Tibial artery (tissue), 4 donors: ENCODE data around the gene RELT.

ENCODE experiments used
- DNase-seq, 2 donors: peaks; one replicate each; pipeline ENCODE4 v3.0.0-alpha.2; 2019
- H3K27ac ChIP-seq, 2 donors: fragments of 200-600 bp; sonication (generic) in 1 of 2; 1 replicate in 1 of 2; 2 replicates in 1 of 2; pipeline ENCODE4 v1.5.1; 2018 to 2019; ENCODE audit warnings: mild to moderate bottlenecking in 1 of 2
- H3K27me3 ChIP-seq, 2 donors: fragments of 200-600 bp; sonication (generic) in 1 of 2; one replicate each; pipeline versions ENCODE4 v1.5.1 to v1.6.0; 2016 to 2019
- H3K36me3 ChIP-seq, 3 donors: fragments of 200-600 bp; sonication (generic) in 2 of 3; one replicate each; pipeline ENCODE4 v1.5.1; 2016 to 2019; ENCODE audit warnings: mild to moderate bottlenecking in 2 of 3
- H3K4me1 ChIP-seq, 4 donors: fragments of 200-600 bp; sonication (generic) in 2 of 4; 1 replicate in 3 of 4; 2 replicates in 1 of 4; pipeline ENCODE4 v1.5.1; 2016 to 2019
- H3K4me3 ChIP-seq, 2 donors: fragments of 200-600 bp; sonication (generic) in 1 of 2; 1 replicate in 1 of 2; 2 replicates in 1 of 2; pipeline ENCODE4 v1.5.1; 2018 to 2019; ENCODE audit warnings: mild to moderate bottlenecking in 2 of 2
- H3K9me3 ChIP-seq, 3 donors: fragments of 200-600 bp; sonication (generic) in 1 of 3; one replicate each; pipeline ENCODE4 v1.5.1; 2016 to 2019
- intact Hi-C: fragments of 100-400 bp; cut with DNase I; formaldehyde crosslinking; loops from one replicate; pipeline ENCODE4 v1.15.0; 2023; ENCODE audit warnings: low total_unique reads
- TF ChIP-seq, protein P1 (sequence below), 2 experiments: fragments of 200-600 bp in 1 of 2; fragments of 450-650 bp in 1 of 2; IDR thresholded peaks; one replicate each; pipeline ENCODE4 v1.5.1; 2017 to 2019; ENCODE audit warnings: antibody characterized with exemption in 2 of 2, mild to moderate bottlenecking in 1 of 2, moderate library complexity in 1 of 2

RELT gene

DNA sequence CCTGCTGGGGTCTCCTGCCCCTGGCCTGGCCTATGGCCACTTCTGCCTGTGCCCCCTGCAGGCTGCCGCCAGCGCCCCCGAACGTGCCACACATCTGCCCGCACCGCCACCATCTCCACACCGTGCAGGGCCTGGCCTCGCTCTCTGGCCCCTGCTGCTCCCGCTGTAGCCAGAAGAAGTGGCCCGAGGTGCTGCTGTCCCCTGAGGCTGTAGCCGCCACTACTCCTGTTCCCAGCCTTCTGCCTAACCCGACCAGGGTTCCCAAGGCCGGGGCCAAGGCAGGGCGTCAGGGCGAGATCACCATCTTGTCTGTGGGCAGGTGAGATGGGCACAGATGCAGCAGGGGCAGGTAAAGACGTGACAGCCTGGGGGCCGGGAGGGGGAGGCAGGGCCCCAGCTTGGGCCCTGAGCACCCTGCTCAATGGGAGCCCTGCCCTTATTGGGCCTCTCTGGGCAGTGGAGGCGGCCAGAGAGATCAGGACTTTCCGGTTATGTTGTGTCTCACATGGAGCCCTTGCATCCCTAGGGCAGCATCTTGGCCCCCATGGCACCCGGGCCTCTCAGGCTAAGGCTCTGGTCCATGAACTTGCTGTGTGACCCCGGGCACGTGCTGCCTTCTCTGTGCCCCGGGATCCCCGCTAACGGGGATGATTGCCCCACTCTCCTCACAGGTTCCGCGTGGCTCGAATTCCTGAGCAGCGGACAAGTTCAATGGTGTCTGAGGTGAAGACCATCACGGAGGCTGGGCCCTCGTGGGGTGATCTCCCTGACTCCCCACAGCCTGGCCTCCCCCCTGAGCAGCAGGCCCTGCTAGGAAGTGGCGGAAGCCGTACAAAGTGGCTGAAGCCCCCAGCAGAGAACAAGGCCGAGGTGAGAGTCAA lies 18.5 kb downstream of the RELT start:
- no peak for DNase-seq
- Histone ChIP-seq H3K9me3 (no peaks in the 10 kb centered on the region), H3K27me3 (no peaks in the 10 kb centered on the region), H3K36me3 (no peaks in the 10 kb centered on the region), H3K4me1 (peaks cover 0 to 15% (median 9%) of the 10 kb centered on the region in 4 donors), H3K4me3 (no peak overlapping the region), H3K27ac (no peak overlapping the region)
- TF ChIP-seq, protein P1, sequence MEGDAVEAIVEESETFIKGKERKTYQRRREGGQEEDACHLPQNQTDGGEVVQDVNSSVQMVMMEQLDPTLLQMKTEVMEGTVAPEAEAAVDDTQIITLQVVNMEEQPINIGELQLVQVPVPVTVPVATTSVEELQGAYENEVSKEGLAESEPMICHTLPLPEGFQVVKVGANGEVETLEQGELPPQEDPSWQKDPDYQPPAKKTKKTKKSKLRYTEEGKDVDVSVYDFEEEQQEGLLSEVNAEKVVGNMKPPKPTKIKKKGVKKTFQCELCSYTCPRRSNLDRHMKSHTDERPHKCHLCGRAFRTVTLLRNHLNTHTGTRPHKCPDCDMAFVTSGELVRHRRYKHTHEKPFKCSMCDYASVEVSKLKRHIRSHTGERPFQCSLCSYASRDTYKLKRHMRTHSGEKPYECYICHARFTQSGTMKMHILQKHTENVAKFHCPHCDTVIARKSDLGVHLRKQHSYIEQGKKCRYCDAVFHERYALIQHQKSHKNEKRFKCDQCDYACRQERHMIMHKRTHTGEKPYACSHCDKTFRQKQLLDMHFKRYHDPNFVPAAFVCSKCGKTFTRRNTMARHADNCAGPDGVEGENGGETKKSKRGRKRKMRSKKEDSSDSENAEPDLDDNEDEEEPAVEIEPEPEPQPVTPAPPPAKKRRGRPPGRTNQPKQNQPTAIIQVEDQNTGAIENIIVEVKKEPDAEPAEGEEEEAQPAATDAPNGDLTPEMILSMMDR (IDR thresholded peaks at IDR 0.05) = no peak
- intact Hi-C loops = loop anchor here (10.0 kb wide), 1 partner anchor 210 kb away; no protein-coding TSS in a partner anchor

GRCh38 chr11:73395297-73396208 lies 19.4 kb downstream of the RELT start:
- Histone ChIP-seq H3K27ac (no peak overlapping the region), H3K27me3 (no peaks in the 10 kb centered on the region), H3K4me1 (peaks cover 0 to 15% (median 9%) of the 10 kb centered on the region in 4 donors), H3K4me3 (no peak overlapping the region), H3K36me3 (no peaks in the 10 kb centered on the region), H3K9me3 (no peaks in the 10 kb centered on the region)
- intact Hi-C loops = loop anchor here (10.0 kb wide), 1 partner anchor 211 kb away; no protein-coding TSS in a partner anchor
- DNase-seq = no peak
- TF ChIP-seq, protein P1 (IDR thresholded peaks at IDR 0.05) = no peak

DNA sequence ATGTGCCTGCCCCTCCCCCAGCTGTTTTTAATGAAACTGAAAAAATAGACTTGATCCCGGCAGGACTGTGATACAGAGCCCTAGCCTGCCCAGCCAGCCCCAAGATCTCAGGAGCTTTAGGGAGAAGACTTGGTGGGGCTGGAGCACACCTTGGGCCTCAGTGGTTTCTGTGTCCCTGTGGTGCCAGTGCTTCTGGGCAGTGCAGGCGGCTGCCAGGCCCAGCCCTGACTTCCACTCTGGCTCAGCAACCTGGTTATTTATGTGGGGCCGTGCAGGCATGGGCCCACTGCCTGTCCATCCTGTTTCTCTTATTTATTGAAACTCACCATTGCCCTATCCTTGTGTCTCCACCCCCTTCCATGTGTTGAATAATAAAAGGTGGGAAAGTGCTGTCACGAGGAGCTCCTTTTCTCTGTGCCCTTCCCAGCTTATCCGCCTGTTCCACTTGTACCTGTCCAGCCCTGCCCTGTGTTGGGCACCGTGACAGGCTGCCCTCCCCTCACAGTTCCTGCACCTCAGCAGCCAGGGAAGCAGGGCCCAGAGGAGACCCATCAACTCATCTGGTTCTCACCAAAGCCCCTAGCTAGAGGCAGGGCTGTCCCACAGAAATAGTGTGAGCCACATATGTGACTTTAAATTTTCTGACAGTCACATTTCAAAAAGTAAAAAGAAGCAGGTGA lies 20.2 kb downstream of the RELT start:
- no peaks in the 10 kb centered on the region for H3K9me3 ChIP-seq
- no peak overlapping the region for H3K4me3 ChIP-seq
- no peaks in the 10 kb centered on the region for H3K36me3 ChIP-seq
- TF ChIP-seq, protein P1 (IDR thresholded peaks at IDR 0.05) = no peak
- no peak overlapping the region for H3K27ac ChIP-seq
- DNase-seq = no peak
- peaks cover 0 to 15% (median 9%) of the 10 kb centered on the region in 4 donors for H3K4me1 ChIP-seq
- intact Hi-C loops = loop anchor here (10.0 kb wide), 1 partner anchor 212 kb away; no protein-coding TSS in a partner anchor
- H3K27me3 ChIP-seq = no peaks in the 10 kb centered on the region

DNA sequence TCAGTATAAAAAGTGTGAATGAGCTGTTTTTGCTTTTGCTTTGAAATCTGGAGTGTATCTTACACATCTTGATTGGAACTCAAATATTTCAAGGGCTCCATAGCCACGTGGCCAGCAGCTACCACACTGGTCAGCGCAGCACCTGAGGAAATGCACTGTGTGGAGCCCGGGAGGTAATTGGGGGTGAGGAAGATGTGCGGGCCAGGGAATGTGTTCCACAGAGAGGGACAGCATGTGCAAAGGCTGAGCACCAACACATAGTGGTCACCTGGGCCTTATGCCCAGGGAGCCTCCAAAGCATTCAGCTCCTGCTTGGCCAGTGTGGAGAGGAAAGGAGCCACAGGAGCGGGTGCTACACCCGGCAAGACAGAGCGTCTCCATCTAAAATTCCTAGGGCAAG lies 20.8 kb downstream of the RELT start:
- DNase-seq = no peak
- H3K4me3 ChIP-seq = no peak overlapping the region
- no peaks in the 10 kb centered on the region for H3K9me3 ChIP-seq
- H3K27me3 ChIP-seq = no peaks in the 10 kb centered on the region
- no peaks in the 10 kb centered on the region for H3K36me3 ChIP-seq
- intact Hi-C loops = loop anchor here (10.0 kb wide), 1 partner anchor 212 kb away; no protein-coding TSS in a partner anchor
- no peak overlapping the region for H3K27ac ChIP-seq
- peaks cover 0 to 15% (median 9%) of the 10 kb centered on the region in 4 donors for H3K4me1 ChIP-seq
- TF ChIP-seq, protein P1 (IDR thresholded peaks at IDR 0.05) = no peak
